Esophagus muscularis mucosa (tissue), 4 donors: Measurements from ENCODE around the gene EVI2B.

Experiments used
- EP300 ChIP-seq: sonication (generic); formaldehyde crosslinking; IDR thresholded peaks from one replicate; pipeline ENCODE4 v1.6.1; 2017; ENCODE audit warnings: antibody characterized with exemption
- POLR2A ChIP-seq: fragments of 450-650 bp; IDR thresholded peaks from one replicate; pipeline ENCODE4 v1.6.1; 2017; ENCODE audit warnings: antibody characterized with exemption, moderate library complexity, mild to moderate bottlenecking, low read depth
- TF ChIP-seq, protein P1 (sequence below), 3 experiments: fragments of 200-600 bp in 2 of 3; fragments of 450-650 bp in 1 of 3; sonication (generic) in 2 of 3; IDR thresholded peaks; one replicate each; pipeline ENCODE4 v1.5.1; 2017 to 2019; ENCODE audit warnings: antibody characterized with exemption in 3 of 3, mild to moderate bottlenecking in 2 of 3, moderate library complexity in 1 of 3

DNA sequence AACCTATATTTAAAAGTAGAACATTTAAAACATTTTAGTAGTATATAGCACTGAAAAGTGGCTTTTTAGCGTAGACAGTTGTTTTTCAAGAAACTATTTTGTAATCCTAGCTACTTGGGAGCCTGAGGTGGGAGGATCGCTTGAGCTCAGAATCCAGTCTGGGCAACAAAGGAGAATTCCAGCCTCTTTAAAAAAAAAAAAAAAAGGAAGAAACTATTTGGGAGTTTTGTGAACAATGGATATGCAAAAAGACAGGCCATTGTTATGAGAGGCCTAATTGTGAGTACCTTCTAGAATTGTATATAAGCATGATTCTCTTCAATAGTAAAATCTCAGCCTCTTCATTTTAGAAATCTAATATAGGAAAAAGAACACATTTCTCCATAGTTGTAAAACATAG is 34.5 kb downstream of the EVI2B start:
- TF ChIP-seq, protein P1, sequence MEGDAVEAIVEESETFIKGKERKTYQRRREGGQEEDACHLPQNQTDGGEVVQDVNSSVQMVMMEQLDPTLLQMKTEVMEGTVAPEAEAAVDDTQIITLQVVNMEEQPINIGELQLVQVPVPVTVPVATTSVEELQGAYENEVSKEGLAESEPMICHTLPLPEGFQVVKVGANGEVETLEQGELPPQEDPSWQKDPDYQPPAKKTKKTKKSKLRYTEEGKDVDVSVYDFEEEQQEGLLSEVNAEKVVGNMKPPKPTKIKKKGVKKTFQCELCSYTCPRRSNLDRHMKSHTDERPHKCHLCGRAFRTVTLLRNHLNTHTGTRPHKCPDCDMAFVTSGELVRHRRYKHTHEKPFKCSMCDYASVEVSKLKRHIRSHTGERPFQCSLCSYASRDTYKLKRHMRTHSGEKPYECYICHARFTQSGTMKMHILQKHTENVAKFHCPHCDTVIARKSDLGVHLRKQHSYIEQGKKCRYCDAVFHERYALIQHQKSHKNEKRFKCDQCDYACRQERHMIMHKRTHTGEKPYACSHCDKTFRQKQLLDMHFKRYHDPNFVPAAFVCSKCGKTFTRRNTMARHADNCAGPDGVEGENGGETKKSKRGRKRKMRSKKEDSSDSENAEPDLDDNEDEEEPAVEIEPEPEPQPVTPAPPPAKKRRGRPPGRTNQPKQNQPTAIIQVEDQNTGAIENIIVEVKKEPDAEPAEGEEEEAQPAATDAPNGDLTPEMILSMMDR (IDR thresholded peaks at IDR 0.05): no peak
- TF ChIP-seq POLR2A (no peak), EP300 (no peak)
